Tibial artery (tissue), 4 donors: ENCODE data around the gene CALD1.

Source experiments
- DNase-seq, 2 donors: peaks; one replicate each; pipeline ENCODE4 v3.0.0-alpha.2; 2019
- H3K27ac ChIP-seq, 2 donors: fragments of 200-600 bp; sonication (generic) in 1 of 2; 1 replicate in 1 of 2; 2 replicates in 1 of 2; pipeline ENCODE4 v1.5.1; 2018 to 2019; ENCODE audit warnings: mild to moderate bottlenecking in 1 of 2
- H3K27me3 ChIP-seq, 2 donors: fragments of 200-600 bp; sonication (generic) in 1 of 2; one replicate each; pipeline versions ENCODE4 v1.5.1 to v1.6.0; 2016 to 2019
- H3K36me3 ChIP-seq, 3 donors: fragments of 200-600 bp; sonication (generic) in 2 of 3; one replicate each; pipeline ENCODE4 v1.5.1; 2016 to 2019; ENCODE audit warnings: mild to moderate bottlenecking in 2 of 3
- H3K4me1 ChIP-seq, 4 donors: fragments of 200-600 bp; sonication (generic) in 2 of 4; 1 replicate in 3 of 4; 2 replicates in 1 of 4; pipeline ENCODE4 v1.5.1; 2016 to 2019
- H3K4me3 ChIP-seq, 2 donors: fragments of 200-600 bp; sonication (generic) in 1 of 2; 1 replicate in 1 of 2; 2 replicates in 1 of 2; pipeline ENCODE4 v1.5.1; 2018 to 2019; ENCODE audit warnings: mild to moderate bottlenecking in 2 of 2
- H3K9me3 ChIP-seq, 3 donors: fragments of 200-600 bp; sonication (generic) in 1 of 3; one replicate each; pipeline ENCODE4 v1.5.1; 2016 to 2019
- intact Hi-C: fragments of 100-400 bp; cut with DNase I; formaldehyde crosslinking; loops from one replicate; pipeline ENCODE4 v1.15.0; 2023; ENCODE audit warnings: low total_unique reads
- TF ChIP-seq, protein P1 (sequence below), 2 experiments: fragments of 200-600 bp in 1 of 2; fragments of 450-650 bp in 1 of 2; IDR thresholded peaks; one replicate each; pipeline ENCODE4 v1.5.1; 2017 to 2019; ENCODE audit warnings: antibody characterized with exemption in 2 of 2, mild to moderate bottlenecking in 1 of 2, moderate library complexity in 1 of 2

Gene CALD1

GRCh38 chr7:134788191-134788590, 8.8 kb downstream of the CALD1 start:
- Histone ChIP-seq H3K4me3 (peak overlapping the region in 1 of 2 donors; percentile 26), H3K36me3 (peaks cover 0 to 9% (median 0%) of the 10 kb centered on the region in 3 donors), H3K27me3 (no peaks in the 10 kb centered on the region), H3K4me1 (peaks cover 0 to 100% (median 58%) of the 10 kb centered on the region in 4 donors), H3K9me3 (no peaks in the 10 kb centered on the region), H3K27ac (peak overlapping the region; percentile 89 to 94)
- TF ChIP-seq, protein P1, sequence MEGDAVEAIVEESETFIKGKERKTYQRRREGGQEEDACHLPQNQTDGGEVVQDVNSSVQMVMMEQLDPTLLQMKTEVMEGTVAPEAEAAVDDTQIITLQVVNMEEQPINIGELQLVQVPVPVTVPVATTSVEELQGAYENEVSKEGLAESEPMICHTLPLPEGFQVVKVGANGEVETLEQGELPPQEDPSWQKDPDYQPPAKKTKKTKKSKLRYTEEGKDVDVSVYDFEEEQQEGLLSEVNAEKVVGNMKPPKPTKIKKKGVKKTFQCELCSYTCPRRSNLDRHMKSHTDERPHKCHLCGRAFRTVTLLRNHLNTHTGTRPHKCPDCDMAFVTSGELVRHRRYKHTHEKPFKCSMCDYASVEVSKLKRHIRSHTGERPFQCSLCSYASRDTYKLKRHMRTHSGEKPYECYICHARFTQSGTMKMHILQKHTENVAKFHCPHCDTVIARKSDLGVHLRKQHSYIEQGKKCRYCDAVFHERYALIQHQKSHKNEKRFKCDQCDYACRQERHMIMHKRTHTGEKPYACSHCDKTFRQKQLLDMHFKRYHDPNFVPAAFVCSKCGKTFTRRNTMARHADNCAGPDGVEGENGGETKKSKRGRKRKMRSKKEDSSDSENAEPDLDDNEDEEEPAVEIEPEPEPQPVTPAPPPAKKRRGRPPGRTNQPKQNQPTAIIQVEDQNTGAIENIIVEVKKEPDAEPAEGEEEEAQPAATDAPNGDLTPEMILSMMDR (IDR thresholded peaks at IDR 0.05): no peak
- intact Hi-C loops: no loop called here
- DNase-seq: no peak

GRCh38 chr7:134789967-134790685, 10.7 kb downstream of the CALD1 start:
- Histone ChIP-seq H3K27ac (peak overlapping the region; percentile 89 to 94), H3K9me3 (no peaks in the 10 kb centered on the region), H3K27me3 (no peaks in the 10 kb centered on the region), H3K36me3 (peaks cover 0 to 4% (median 0%) of the 10 kb centered on the region in 3 donors), H3K4me1 (peaks cover 0 to 100% (median 55%) of the 10 kb centered on the region in 4 donors), H3K4me3 (peak overlapping the region; percentile 15 to 17)
- TF ChIP-seq, protein P1 (IDR thresholded peaks at IDR 0.05): no peak
- no peak for DNase-seq
- intact Hi-C loops: no loop called here

- peak; percentile 45 to 91 for DNase-seq
- Histone ChIP-seq H3K4me1 (peaks cover 0 to 100% (median 66%) of the 10 kb centered on the region in 4 donors), H3K4me3 (peak overlapping the region in 1 of 2 donors; percentile 21), H3K36me3 (no peaks in the 10 kb centered on the region), H3K27me3 (no peaks in the 10 kb centered on the region), H3K27ac (peak overlapping the region; percentile 89 to 94), H3K9me3 (no peaks in the 10 kb centered on the region)
- intact Hi-C loops: no loop called here
- TF ChIP-seq, protein P1 (IDR thresholded peaks at IDR 0.05): no peak
Measured at GRCh38 chr7:134792968-134793367, 13.5 kb downstream of the CALD1 start.

GRCh38 chr7:134795231-134795630, 15.8 kb downstream of the CALD1 start:
- H3K4me1 ChIP-seq: peaks cover 0 to 100% (median 60%) of the 10 kb centered on the region in 4 donors
- H3K9me3 ChIP-seq: no peaks in the 10 kb centered on the region
- intact Hi-C loops: no loop called here
- H3K27me3 ChIP-seq: no peaks in the 10 kb centered on the region
- DNase-seq: no peak
- no peaks in the 10 kb centered on the region for H3K36me3 ChIP-seq
- peak overlapping the region; percentile 89 to 94 for H3K27ac ChIP-seq
- TF ChIP-seq, protein P1 (IDR thresholded peaks at IDR 0.05): no peak
- H3K4me3 ChIP-seq: no peak overlapping the region

DNA sequence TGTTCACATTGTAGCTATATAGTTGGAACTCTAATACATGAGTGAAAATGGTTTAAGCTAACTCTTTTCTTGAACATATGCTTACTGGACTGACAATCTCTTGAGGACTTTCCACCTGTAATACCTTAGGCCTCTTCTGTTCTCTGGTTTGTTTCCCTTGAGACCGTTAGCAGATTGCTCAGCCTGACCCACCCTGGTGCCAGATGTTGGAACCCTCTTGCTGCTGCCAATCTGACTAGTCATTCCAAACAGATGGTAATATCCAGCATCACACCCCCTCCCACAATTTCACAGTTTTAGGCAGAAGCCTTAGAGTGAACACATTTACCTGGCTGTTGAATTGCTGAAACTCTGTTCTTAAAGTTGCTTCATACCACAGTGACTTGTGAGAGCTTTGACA, 18.7 kb downstream of the CALD1 start:
- H3K36me3 ChIP-seq: peaks cover 0 to 6% (median 0%) of the 10 kb centered on the region in 3 donors
- H3K27me3 ChIP-seq: no peaks in the 10 kb centered on the region
- H3K27ac ChIP-seq: peak overlapping the region; percentile 89 to 94
- peak overlapping the region in 1 of 2 donors; percentile 15 for H3K4me3 ChIP-seq
- H3K4me1 ChIP-seq: peaks cover 0 to 98% (median 41%) of the 10 kb centered on the region in 4 donors
- DNase-seq: no peak
- TF ChIP-seq, protein P1 (IDR thresholded peaks at IDR 0.05): no peak
- H3K9me3 ChIP-seq: no peaks in the 10 kb centered on the region
- intact Hi-C loops: no loop called here
